G401 (cell line): ENCODE data around the gene MRM2. TPM values are rescaled to one million over a fixed set of nuclear protein-coding genes. Genes with fewer than 3 reads are reported as not detected.

Experiments used
- DNase-seq: peaks from one replicate; pipeline ENCODE4 v3.0.0-alpha.2; 2015; ENCODE audit warnings: low spot score
- in situ Hi-C: cut with HindIII; loops from 2 replicates; pipeline ENCODE4 v1.10.0; 2016; ENCODE audit warnings: low sequenced_read_pairs, mixed read lengths
- total RNA-seq: library from RNA; depleted of rRNA; stranded (reverse); fragments of >200 nt; shearing (Covaris generic); gene quantifications from 2 replicates; pipeline ENCODE4 v1.2.3, GENCODE V29; 2014

The MRM2 gene
- total RNA-seq, 1 experiment from 2014 or later, result 57.8 TPM

GRCh38 chr7:2211926-2212325, 30.1 kb downstream of the MRM2 start:
- in situ Hi-C loops, result no loop called here
- no peak for DNase-seq

GRCh38 chr7:2211259-2211880, 30.6 kb downstream of the MRM2 start:
- DNase-seq, result no peak

GRCh38 chr7:2210551-2211258, 31.3 kb downstream of the MRM2 start:
- in situ Hi-C loops, result no loop called here
- no peak for DNase-seq

More at GRCh38 chr7:2211259-2211880, 30.6 kb downstream of the MRM2 start:
- in situ Hi-C loops, result no loop called here

- DNase-seq, result no peak
- in situ Hi-C loops, result no loop called here
These were observed 32.1 kb downstream of the MRM2 start for GRCh38 chr7:2209961-2210323.

GRCh38 chr7:2209146-2209960, 32.7 kb downstream of the MRM2 start:
- peak; percentile 64 for DNase-seq
- in situ Hi-C loops, result no loop called here

GRCh38 chr7:2208712-2209111, 33.3 kb downstream of the MRM2 start:
- in situ Hi-C loops, result no loop called here

GRCh38 chr7:2205036-2205780, 36.8 kb downstream of the MRM2 start:
- in situ Hi-C loops, result no loop called here
- DNase-seq, result no peak

More at GRCh38 chr7:2208712-2209111, 33.3 kb downstream of the MRM2 start:
- no peak for DNase-seq

- in situ Hi-C loops, result no loop called here
- no peak for DNase-seq
These were observed 37.6 kb downstream of the MRM2 start for GRCh38 chr7:2204446-2204845.

GRCh38 chr7:2203766-2204300, 38.2 kb downstream of the MRM2 start:
- no peak for DNase-seq
- in situ Hi-C loops, result no loop called here

GRCh38 chr7:2202901-2203765, 38.9 kb downstream of the MRM2 start:
- in situ Hi-C loops, result no loop called here
- DNase-seq, result no peak

- DNase-seq, result no peak
These were observed 39.6 kb downstream of the MRM2 start for GRCh38 chr7:2202361-2202761.

GRCh38 chr7:2201686-2202360, 40.2 kb downstream of the MRM2 start:
- in situ Hi-C loops, result no loop called here
- DNase-seq, result no peak

More at GRCh38 chr7:2202361-2202761, 39.6 kb downstream of the MRM2 start:
- in situ Hi-C loops, result no loop called here

GRCh38 chr7:2201128-2201527, 40.9 kb downstream of the MRM2 start:
- no peak for DNase-seq
- in situ Hi-C loops, result no loop called here

- in situ Hi-C loops, result no loop called here
- DNase-seq, result no peak
These were observed 41.4 kb downstream of the MRM2 start for GRCh38 chr7:2200584-2200980.

GRCh38 chr7:2199956-2200583, 41.9 kb downstream of the MRM2 start:
- in situ Hi-C loops, result no loop called here
- no peak for DNase-seq

- DNase-seq, result no peak
- in situ Hi-C loops, result no loop called here
These were observed 42.5 kb downstream of the MRM2 start for GRCh38 chr7:2199528-2199927.

- DNase-seq, result no peak
- in situ Hi-C loops, result no loop called here
These were observed 43.2 kb downstream of the MRM2 start for GRCh38 chr7:2198760-2199159.
